PFSK-1 (cell line): ENCODE results near the gene ARPP19.

Experiments
- FOXP2 ChIP-seq: optimal IDR thresholded peaks from 2 replicates; pipeline ENCODE3; 2011; ENCODE audit warnings: borderline replicate concordance, control low read depth, inconsistent platforms; ENCODE audit not compliant: insufficient read depth; ENCODE audit errors: extremely low read length, extremely low read depth
- POLR2AphosphoS5 ChIP-seq: IDR thresholded peaks from 2 replicates; pipeline ENCODE4 v1.6.1; 2012; ENCODE audit warnings: low read depth, mild to moderate bottlenecking, control low read depth, low read length, moderate library complexity
- TF ChIP-seq, protein P1 (sequence below), 2 experiments: IDR thresholded peaks; 2 replicates each; pipeline versions ENCODE4 v1.6.1 to v1.8.0; 2011 to 2012; ENCODE audit warnings: low read depth in 2 of 2, low read length in 2 of 2, control low read depth in 1 of 2, inconsistent platforms in 1 of 2, mild to moderate bottlenecking in 1 of 2, moderate library complexity in 1 of 2; ENCODE audit not compliant: insufficient read depth in 1 of 2

DNA sequence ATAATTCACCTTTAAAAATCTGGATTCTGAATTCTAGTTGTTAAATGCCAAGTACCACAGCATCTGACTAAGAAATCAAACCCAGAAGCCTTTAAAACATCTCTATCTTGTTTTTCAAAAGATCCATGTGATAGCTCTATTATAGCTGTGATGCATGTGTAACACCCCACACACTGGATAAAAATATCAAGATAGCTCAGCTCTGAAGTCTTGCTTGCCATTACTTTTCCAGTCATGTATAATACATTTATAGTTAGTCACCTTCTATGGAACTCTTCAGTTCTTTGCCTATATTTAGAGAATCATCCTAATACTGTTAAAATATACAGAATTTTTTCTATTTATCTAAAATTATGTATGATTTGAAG, 11.6 kb downstream of the ARPP19 start:
- TF ChIP-seq FOXP2 (no peak), POLR2AphosphoS5 (no peak)
- TF ChIP-seq, protein P1, sequence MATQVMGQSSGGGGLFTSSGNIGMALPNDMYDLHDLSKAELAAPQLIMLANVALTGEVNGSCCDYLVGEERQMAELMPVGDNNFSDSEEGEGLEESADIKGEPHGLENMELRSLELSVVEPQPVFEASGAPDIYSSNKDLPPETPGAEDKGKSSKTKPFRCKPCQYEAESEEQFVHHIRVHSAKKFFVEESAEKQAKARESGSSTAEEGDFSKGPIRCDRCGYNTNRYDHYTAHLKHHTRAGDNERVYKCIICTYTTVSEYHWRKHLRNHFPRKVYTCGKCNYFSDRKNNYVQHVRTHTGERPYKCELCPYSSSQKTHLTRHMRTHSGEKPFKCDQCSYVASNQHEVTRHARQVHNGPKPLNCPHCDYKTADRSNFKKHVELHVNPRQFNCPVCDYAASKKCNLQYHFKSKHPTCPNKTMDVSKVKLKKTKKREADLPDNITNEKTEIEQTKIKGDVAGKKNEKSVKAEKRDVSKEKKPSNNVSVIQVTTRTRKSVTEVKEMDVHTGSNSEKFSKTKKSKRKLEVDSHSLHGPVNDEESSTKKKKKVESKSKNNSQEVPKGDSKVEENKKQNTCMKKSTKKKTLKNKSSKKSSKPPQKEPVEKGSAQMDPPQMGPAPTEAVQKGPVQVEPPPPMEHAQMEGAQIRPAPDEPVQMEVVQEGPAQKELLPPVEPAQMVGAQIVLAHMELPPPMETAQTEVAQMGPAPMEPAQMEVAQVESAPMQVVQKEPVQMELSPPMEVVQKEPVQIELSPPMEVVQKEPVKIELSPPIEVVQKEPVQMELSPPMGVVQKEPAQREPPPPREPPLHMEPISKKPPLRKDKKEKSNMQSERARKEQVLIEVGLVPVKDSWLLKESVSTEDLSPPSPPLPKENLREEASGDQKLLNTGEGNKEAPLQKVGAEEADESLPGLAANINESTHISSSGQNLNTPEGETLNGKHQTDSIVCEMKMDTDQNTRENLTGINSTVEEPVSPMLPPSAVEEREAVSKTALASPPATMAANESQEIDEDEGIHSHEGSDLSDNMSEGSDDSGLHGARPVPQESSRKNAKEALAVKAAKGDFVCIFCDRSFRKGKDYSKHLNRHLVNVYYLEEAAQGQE (IDR thresholded peaks at IDR 0.05; ENCODE audit: insufficient read depth in 1 of 2, low read depth in 2 of 2, low read length in 2 of 2) = no peak
